Common myeloid progenitor, CD34-positive (primary cell): ENCODE measurements around the gene HLA-DOA.
A peak's percentile ranks its signal among the peaks of the same experiment; 100 is the strongest.

Experiments used
- CTCF ChIA-PET: fragments of 350-600 bp; sonication (Branson Sonifier 250); formaldehyde crosslinking; loops from one replicate; lab custom pipeline; 2021; ENCODE audit warnings: antibody characterized with exemption; lab: Charles Lee
- POLR2A ChIA-PET: fragments of 350-600 bp; sonication (Branson Sonifier 250); formaldehyde crosslinking; loops from one replicate; lab custom pipeline; 2021; ENCODE audit warnings: antibody characterized with exemption; lab: Charles Lee
- DNase-seq, 3 donors: peaks; one replicate each; pipeline versions ENCODE4 v3.0.0 to v3.0.0-alpha.2; 2013
- H3K27ac ChIP-seq, 2 experiments: 1 replicate in 1 of 2; 2 replicates in 1 of 2; pipeline ENCODE4 v1.7.0; 2013; ENCODE audit warnings: inconsistent platforms in 2 of 2, low read length in 2 of 2, mild to moderate bottlenecking in 2 of 2, low read depth in 1 of 2, moderate library complexity in 1 of 2; ENCODE audit not compliant: severe bottlenecking in 2 of 2, insufficient read depth in 1 of 2, poor library complexity in 1 of 2
- H3K27me3 ChIP-seq, 5 experiments: replicated peaks in 2 of 5; 1 replicate in 3 of 5; 2 replicates in 2 of 5; pipeline versions ENCODE4 v1.6.1 to v1.7.0; 2013; ENCODE audit warnings: low read length in 4 of 5, mild to moderate bottlenecking in 2 of 5, moderate library complexity in 2 of 5, inconsistent platforms in 1 of 5; ENCODE audit not compliant: insufficient read depth in 5 of 5, control insufficient read depth in 4 of 5
- H3K36me3 ChIP-seq, 4 experiments: 1 replicate in 2 of 4; 2 replicates in 2 of 4; pipeline versions ENCODE4 v1.6.1 to v1.7.0; 2013; ENCODE audit warnings: low read length in 3 of 4, control low read depth in 1 of 4, mild to moderate bottlenecking in 1 of 4; ENCODE audit not compliant: control insufficient read depth in 4 of 4, insufficient read depth in 4 of 4
- H3K4me1 ChIP-seq, 4 experiments: 1 replicate in 3 of 4; 2 replicates in 1 of 4; pipeline versions ENCODE4 v1.6.1 to v1.7.1; 2013; ENCODE audit warnings: low read length in 3 of 4, mild to moderate bottlenecking in 3 of 4, control low read depth in 1 of 4, inconsistent platforms in 1 of 4, moderate library complexity in 1 of 4; ENCODE audit not compliant: control insufficient read depth in 4 of 4, insufficient read depth in 4 of 4; ENCODE audit errors: control extremely low read depth in 1 of 4
- H3K4me3 ChIP-seq, 7 experiments: 1 replicate in 4 of 7; 2 replicates in 3 of 7; pipeline versions ENCODE4 v1.5.1 to v1.7.0; 2013; ENCODE audit warnings: mild to moderate bottlenecking in 7 of 7, low read length in 6 of 7, moderate library complexity in 6 of 7, inconsistent platforms in 2 of 7, low read depth in 2 of 7, control low read depth in 1 of 7; ENCODE audit not compliant: insufficient read depth in 4 of 7, control insufficient read depth in 1 of 7; ENCODE audit errors: extremely low read depth in 1 of 7
- H3K9me3 ChIP-seq, 5 experiments: 1 replicate in 4 of 5; 2 replicates in 1 of 5; pipeline versions ENCODE4 v1.6.1 to v1.7.1; 2013; ENCODE audit warnings: low read length in 4 of 5, mild to moderate bottlenecking in 2 of 5, inconsistent platforms in 1 of 5, low read depth in 1 of 5, moderate library complexity in 1 of 5; ENCODE audit not compliant: control insufficient read depth in 4 of 5, insufficient read depth in 2 of 5; ENCODE audit errors: control extremely low read depth in 1 of 5
- WGBS: methylation state at CpG from one replicate; pipeline ENCODE4 v1.1.5; 2013; ENCODE audit not compliant: insufficient coverage; 5-methylcytosine and 5-hydroxymethylcytosine counted together

Gene HLA-DOA

GRCh38 chr6:32982084-32982701 lies 27.2 kb downstream of the HLA-DOA start:
- no peaks in the 10 kb centered on the region for H3K9me3 ChIP-seq
- no peak overlapping the region for H3K27ac ChIP-seq
- H3K4me1 ChIP-seq, result peaks cover 0 to 10% (median 3%) of the 10 kb centered on the region in 4 experiments
- CTCF ChIA-PET, result interaction anchor here (1.0 to 11.9 kb wide), 8 partner anchors 10 to 141 kb away, joined by 3 to 139 read pairs (median 4); partner anchors contain the start of gene BRD2
- 88% methylated on average over 4 of the region's 8 CpGs for WGBS
- H3K27me3 ChIP-seq, result no peaks in the 10 kb centered on the region
- POLR2A ChIA-PET, result interaction anchor here (1.6 to 4.7 kb wide), 3 partner anchors 9 to 28 kb away, joined by 3 to 39 read pairs (median 26); no protein-coding TSS in a partner anchor
- peak in 2 of 3 donors; percentile 42 to 43 for DNase-seq
- H3K4me3 ChIP-seq, result no peak overlapping the region
- H3K36me3 ChIP-seq, result peaks cover 21 to 53% (median 40%) of the 10 kb centered on the region in 4 experiments

GRCh38 chr6:32980488-32981038 lies 28.8 kb downstream of the HLA-DOA start:
- Histone ChIP-seq H3K4me1 (peaks cover 0 to 17% (median 11%) of the 10 kb centered on the region in 4 experiments), H3K36me3 (peaks cover 35 to 69% (median 56%) of the 10 kb centered on the region in 4 experiments), H3K9me3 (no peaks in the 10 kb centered on the region), H3K4me3 (no peak overlapping the region), H3K27me3 (no peaks in the 10 kb centered on the region), H3K27ac (no peak overlapping the region)
- CTCF ChIA-PET, result interaction anchor here (0.7 to 19.5 kb wide), 11 partner anchors 9 to 139 kb away, joined by 3 to 346 read pairs (median 5); partner anchors contain the start of gene HLA-DMA
- WGBS, result 92% methylated on average over 10 of the region's 11 CpGs
- no peak for DNase-seq
- POLR2A ChIA-PET, result interaction anchor here (1.0 to 2.9 kb wide), 4 partner anchors 9 to 268 kb away, joined by 3 to 26 read pairs (median 4); partner anchors contain the start of gene HLA-DMA

GRCh38 chr6:32979720-32980487 lies 29.5 kb downstream of the HLA-DOA start:
- Histone ChIP-seq H3K27me3 (no peaks in the 10 kb centered on the region), H3K36me3 (peaks cover 35 to 76% (median 60%) of the 10 kb centered on the region in 4 experiments), H3K27ac (no peak overlapping the region), H3K4me3 (no peak overlapping the region), H3K9me3 (no peaks in the 10 kb centered on the region), H3K4me1 (peaks cover 4 to 23% (median 15%) of the 10 kb centered on the region in 4 experiments)
- WGBS, result 98% methylated on average over 10 of the region's 12 CpGs
- POLR2A ChIA-PET, result interaction anchor here (1.0 to 2.9 kb wide), 3 partner anchors 8 to 269 kb away, joined by 3 to 26 read pairs (median 5); partner anchors contain the start of gene HLA-DMA
- CTCF ChIA-PET, result interaction anchor here (1.1 to 19.5 kb wide), 10 partner anchors 9 to 142 kb away, joined by 3 to 346 read pairs (median 5); partner anchors contain the start of genes HLA-DMA and TAP2
- DNase-seq, result no peak

GRCh38 chr6:32977953-32978324 lies 31.5 kb downstream of the HLA-DOA start:
- no peak overlapping the region for H3K4me3 ChIP-seq
- no peaks in the 10 kb centered on the region for H3K27me3 ChIP-seq
- H3K27ac ChIP-seq, result no peak overlapping the region
- H3K4me1 ChIP-seq, result peaks cover 11 to 31% (median 26%) of the 10 kb centered on the region in 4 experiments
- WGBS, result 94% methylated on average over 5 of the region's 7 CpGs
- POLR2A ChIA-PET, result no interaction called here
- CTCF ChIA-PET, result interaction anchor here (0.7 to 19.5 kb wide), 6 partner anchors 16 to 93 kb away, joined by 3 to 346 read pairs (median 4); partner anchors contain the start of gene HLA-DMA
- no peaks in the 10 kb centered on the region for H3K9me3 ChIP-seq
- DNase-seq, result no peak
- H3K36me3 ChIP-seq, result peaks cover 38 to 95% (median 69%) of the 10 kb centered on the region in 4 experiments

- Histone ChIP-seq H3K27me3 (no peaks in the 10 kb centered on the region), H3K36me3 (peaks cover 37 to 98% (median 74%) of the 10 kb centered on the region in 4 experiments), H3K4me1 (peaks cover 11 to 31% (median 26%) of the 10 kb centered on the region in 4 experiments), H3K4me3 (no peak overlapping the region), H3K27ac (no peak overlapping the region), H3K9me3 (no peaks in the 10 kb centered on the region)
- WGBS, result 93% methylated on average over 6 of the region's 10 CpGs
- POLR2A ChIA-PET, result interaction anchor here (0.7 kb wide), 1 partner anchor 11 kb away, joined by 3 read pairs; no protein-coding TSS in a partner anchor
- CTCF ChIA-PET, result interaction anchor here (0.7 to 19.5 kb wide), 6 partner anchors 15 to 92 kb away, joined by 3 to 346 read pairs (median 4); partner anchors contain the start of gene HLA-DMA
- no peak for DNase-seq
Measured at GRCh38 chr6:32977272-32977952, 32.0 kb downstream of the HLA-DOA start.
